Activated T-helper 1 cell treated with Interleukin-2 at 50 U/mL for 16 hours (primary cell): ENCODE measurements around the gene TOM1.
A peak's percentile ranks its signal among the peaks of the same experiment; 100 is the strongest.

Source experiments
- DNase-seq: peaks from one replicate; pipeline ENCODE4 v3.0.0-alpha.2; 2020; ENCODE audit warnings: low read depth

TOM1 gene

DNA sequence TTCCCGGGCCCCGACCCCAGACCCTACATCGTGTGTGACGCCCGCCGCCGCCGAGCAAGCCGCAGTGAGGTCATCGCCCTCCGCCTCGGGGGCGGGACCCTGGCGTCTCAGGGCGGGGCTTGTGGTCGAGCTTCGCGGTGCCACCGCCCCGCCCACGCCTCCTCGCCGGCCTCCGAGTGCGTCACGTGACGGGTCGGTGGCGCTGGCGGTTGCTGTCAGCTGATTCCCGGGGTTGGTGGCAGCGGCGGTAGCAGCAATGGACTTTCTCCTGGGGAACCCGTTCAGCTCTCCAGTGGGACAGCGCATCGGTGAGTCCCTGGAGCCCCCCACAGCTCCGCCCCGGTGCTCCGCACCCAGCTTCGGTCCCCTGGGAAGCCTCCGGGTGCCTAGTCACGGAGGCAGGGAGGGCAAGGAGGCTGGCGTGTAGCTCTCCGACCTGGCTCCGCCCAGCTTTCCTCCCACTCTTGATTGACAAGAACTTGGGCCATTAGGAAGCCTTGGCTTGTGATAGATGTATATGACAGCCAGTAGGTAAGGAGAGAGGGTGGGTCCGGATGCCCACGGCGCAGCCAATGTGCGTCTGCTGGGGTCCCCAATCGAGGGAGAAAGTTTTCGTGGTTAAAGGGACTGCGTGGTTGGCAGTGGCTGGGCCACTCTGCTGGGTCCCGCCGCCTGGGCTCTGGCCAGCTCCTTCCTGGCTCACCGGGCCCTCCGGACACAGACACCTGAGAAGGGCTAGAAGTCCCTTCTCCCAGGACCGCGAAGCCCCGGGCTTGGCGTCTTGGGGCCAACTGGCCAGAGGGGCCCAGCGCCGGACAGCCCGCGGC lies at the start of gene TOM1:
TSS of gene TOM1 (plus strand) at position 222 of the 827 bp plus-strand sequence. CDS start at position 257, 35 bp downstream.
- peak; percentile 96 for DNase-seq

DNA sequence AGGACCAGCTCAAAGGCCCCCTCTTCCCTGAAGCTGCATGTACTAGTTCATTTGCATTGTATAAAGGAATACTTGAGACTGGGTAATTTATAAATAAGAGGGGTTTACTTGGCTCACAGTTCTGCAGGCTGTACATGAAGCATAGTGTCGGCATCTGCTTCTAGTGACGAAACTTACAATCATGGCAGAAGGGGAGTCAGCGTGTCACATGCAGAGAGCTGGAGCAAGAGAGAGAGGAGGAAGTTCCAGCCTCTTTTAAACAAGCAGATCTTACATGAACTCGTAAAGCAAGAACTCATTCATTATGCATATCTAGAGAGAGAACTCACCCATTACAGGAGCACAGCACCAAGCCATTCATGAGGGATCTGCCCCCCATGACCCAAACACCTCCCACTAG lies 49.5 kb upstream of the TOM1 start:
- DNase-seq = no peak

- no peak for DNase-seq
These were observed 45.7 kb upstream of the TOM1 start for GRCh38 chr22:35253946-35254345.

- no peak for DNase-seq
These were observed 42.7 kb upstream of the TOM1 start for GRCh38 chr22:35257002-35257320.

- peak; percentile 78 for DNase-seq
These were observed 42.1 kb upstream of the TOM1 start, which contains the start of gene HMGXB4 for GRCh38 chr22:35257321-35258190. TSS of gene HMGXB4 (plus strand) at chr22:35257493. CDS start at chr22:35262391, 4,898 bp downstream.

- DNase-seq = no peak
These were observed 41.3 kb upstream of the TOM1 start for GRCh38 chr22:35258191-35258988.

DNA sequence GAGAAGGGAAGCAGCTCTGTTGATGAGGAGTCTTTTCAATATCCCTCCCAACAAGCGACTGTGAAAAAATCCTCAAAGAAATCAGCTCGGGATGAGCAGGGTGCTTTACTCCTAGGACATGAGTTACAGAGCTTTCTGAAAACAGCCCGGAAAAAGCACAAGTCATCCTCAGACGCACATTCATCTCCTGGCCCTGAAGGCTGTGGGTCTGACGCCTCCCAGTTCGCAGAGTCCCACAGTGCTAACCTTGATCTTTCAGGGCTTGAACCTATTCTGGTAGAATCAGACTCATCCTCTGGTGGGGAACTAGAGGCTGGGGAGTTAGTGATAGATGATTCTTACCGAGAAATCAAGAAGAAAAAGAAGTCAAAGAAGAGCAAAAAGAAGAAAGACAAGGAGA lies 34.7 kb upstream of the TOM1 start:
- DNase-seq = no peak

GRCh38 chr22:35266277-35266676 lies 33.4 kb upstream of the TOM1 start:
- DNase-seq = no peak

- no peak for DNase-seq
These were observed 30.1 kb upstream of the TOM1 start for GRCh38 chr22:35269630-35270029.

- DNase-seq = no peak
These were observed 25.4 kb upstream of the TOM1 start for GRCh38 chr22:35274154-35274871.

GRCh38 chr22:35275580-35275979 lies 24.1 kb upstream of the TOM1 start:
- no peak for DNase-seq

DNA sequence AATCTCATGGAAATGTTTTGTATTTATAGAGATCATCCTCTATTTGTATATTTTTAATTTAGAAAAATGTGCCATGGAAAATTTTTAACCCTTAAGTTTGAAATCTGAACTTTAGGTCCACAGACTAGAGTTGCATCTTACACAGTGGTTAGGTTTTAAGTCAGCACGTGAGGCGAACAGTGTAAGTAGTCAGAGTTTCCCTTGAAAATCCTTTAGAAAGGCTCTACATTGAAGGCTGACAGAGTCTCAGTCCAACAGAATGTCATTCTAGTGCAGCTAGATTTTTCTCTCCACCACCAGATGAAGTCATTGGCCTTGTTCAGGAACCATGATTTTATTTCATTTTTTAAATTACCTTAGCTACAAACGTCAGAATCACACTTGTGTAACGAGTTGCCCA lies 23.7 kb upstream of the TOM1 start:
- DNase-seq = no peak

GRCh38 chr22:35288116-35288515 lies 11.6 kb upstream of the TOM1 start:
- DNase-seq = no peak

DNA sequence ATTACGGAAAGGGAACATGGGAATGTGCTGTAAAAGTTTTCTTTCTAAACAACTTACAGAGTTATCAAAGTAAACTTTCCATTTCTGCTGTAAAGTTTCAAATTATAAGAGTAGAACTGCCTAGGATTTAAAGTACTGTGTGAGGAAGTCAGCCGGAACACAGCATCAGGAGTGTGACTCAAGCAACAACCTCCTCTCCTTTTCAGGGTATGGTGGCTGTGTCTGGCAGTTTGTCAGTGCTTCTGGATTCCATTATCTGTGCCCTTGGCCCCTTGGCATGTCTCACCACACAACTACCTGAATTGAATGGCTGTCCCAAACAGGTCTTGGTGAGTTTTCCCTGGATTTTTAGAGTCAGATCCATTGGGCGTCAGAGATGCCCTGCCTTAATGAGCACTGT lies 6.9 kb upstream of the TOM1 start:
- DNase-seq = no peak

DNA sequence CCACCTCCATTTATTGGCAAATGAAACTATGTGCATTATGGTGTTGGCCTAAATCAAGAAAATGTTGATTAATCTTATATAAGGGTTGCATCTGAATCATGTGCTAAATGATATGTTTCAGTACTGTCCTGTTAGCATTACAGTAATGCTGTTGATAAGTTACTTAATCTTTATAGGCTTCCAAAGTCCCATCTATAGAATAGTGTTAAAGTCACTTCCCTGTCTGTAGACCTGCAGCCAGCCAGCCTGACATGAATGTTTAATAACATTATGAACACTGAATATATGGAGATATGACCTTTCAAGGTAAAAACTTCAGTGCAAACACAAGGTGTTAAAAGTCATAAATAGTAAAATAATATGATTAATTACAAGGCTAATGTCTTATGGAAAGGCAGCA lies 3.6 kb upstream of the TOM1 start:
- DNase-seq = no peak

DNA sequence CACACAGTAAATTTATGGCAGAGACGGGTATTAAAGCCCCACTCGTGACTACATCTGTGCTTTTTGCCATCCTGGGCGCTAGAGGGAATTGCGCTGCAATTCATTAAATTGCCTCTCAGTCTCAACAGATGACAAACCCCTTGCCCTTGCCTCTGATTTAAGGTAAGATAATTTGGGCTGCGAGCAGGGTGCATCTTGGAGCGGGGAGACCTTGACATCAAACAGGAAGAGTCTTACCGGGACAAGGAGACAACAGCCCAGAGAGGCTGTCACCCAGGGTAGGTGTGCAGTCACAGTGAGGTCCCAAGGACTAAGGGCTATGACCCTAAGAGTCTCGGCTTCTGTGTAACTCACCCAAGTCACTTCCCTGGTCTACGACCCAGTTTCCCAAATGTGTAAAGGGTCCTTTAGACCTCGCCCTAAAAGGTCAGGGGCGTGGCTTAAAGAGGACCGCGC lies 449 bp upstream of the TOM1 start:
- no peak for DNase-seq

DNA sequence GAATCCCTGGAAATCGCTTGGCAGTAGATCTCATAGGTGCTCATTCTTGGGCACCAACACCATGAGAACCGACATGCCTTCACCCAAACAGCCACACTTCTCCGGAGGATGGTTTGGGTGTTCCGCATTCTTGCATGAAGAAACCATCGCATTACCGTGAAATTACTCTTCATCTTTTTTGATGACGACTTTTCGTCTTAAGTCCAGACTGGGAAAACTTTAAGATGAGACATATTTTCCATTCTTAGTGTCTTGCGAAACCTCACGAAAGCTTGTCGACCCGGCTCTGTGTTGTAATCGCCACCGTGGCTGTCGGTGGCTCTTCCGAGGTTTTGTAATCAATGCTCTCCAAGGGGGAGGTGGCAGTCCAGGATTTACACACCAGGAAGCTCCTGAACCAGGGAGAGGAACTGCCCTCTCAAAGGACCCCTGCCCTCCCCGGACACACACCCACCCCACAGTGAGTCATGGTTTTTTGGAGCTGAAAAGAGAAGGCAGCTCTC lies 1.7 kb downstream of the TOM1 start:
- DNase-seq = no peak

DNA sequence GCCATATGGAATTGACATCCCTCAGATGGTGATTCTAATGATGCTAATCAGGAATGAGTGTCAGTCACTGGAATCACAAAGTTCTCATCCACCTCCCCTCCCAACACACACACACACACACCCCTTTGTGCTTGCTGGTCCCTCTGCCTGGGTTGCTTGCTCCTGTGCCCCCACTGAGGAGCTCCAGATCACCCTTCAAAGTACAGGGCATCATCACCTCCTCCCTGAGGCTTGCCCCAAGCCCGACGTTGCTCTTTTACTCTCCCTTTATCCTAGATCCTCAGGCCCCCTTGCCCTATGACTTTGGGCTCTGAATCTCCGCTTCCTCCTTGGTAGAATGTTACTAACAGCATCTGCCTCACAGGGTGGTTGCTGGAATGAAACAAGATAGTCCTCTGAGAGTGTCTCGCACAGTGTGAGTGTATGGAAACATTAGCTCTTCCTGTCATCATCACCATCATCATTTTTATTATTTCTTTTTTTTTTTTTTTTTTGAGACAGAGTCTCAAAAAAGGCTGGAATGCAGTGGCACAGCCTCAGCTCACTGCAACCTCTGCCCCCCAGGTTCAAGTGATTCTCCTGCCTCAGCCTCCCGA lies 3.4 kb downstream of the TOM1 start:
- no peak for DNase-seq

DNA sequence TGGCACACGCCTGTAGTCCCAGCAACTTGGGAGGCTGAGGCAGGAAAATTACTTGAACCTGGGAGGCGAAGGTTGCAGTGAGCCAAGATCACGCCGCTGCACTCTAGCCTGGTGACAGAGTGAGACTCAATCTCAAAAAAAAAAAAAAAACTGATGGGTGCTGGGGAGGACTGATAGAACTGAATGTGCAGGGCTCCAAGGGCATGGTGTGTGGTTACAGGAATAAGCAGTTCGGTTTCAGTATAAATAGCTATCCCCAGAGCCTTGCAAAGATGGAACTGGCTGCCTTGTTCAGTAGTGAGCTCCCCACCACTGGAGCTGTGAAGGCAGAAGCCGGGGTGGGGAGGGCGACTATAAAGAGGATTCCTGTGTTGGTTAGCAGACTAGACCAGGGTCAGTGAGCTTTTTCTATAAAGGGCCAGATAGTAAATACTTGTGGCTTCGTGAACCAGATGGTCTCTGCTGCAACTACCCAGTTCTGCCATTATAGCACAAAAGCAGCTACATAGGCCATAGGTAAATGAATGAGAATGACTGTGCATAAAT lies 5.9 kb downstream of the TOM1 start:
- no peak for DNase-seq

DNA sequence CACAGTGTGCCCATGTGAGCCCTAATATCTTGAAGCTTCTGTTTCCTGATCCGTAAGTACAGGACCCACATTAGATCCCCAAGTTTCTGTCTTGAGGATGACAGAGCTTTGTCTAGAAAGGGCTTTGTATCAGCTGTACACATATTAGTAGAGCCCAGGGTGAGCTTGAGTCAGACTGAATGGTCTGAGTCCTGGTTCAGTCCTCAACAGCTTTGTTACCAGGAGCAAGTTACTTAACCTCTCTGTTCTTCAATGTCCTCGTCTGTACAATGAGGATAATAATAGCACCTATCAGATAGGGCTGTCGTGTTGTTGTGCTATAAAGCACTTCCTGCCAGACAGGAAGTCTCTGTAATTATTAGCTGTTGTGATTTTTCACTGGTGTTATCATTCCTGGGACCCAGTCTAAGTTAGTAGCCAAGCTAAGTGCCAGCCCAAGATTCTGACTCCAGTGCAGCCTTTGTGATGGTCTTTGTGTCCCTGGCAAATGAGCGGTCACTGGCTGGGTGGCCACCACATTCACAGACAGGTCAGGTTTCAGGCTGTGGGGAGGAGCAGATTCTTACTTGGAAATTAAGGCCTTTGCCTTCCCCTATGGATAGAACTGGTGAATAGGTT lies 6.8 kb downstream of the TOM1 start:
- no peak for DNase-seq
